NCI-H524 (cell line): ENCODE data around the gene TCERG1.

Source experiments
- DNase-seq, 2 experiments: peaks; one replicate each; lab custom pipeline; 2025; lab: John Stamatoyannopoulos, UW

Gene TCERG1

DNA sequence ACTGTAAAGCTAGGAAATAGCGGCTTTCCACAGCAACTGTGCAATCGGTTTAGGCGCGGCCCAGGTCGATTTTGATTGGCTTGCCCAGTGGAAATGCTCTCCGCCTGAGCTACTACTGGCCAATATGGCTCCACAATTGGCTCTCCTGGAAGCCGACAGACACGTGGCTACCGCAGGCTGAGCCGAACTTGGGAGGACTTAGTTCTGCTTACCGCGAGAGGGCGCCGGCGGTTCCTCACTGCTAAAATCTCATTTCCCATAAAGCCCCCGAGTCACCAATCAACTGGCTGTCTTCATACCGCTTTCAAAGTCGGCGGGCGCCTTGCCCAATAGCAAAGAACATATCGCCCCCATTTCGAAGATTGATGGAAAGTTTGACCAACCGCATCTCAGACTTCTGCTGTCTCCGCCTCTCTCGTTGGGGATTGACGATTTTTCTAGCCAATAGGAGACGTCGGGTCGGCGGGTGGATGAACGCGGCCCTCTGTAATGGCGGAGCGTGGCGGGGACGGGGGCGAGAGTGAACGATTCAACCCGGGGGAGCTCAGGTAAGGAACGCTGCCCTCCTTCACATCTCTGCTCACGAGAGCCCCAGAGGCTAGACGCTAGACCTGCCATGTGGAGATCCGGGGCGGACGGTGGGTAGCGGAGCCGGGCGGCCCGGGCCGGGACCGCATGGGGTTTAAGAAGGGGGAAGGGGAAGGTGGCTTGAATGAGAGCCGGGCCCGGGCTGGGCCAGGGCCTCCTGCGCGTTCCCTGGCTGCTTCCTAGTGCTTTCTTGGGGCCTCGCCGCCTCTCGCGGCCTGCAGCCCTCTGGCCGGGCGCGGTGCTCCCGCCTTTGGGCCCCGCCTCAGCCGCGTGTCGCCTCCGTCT, at the start of gene TCERG1:
TCERG1 (plus strand) TSS at position 473 of the 873 bp plus-strand sequence; CDS start at position 490, 17 bp downstream.
- peak; percentile 99 for DNase-seq

DNA sequence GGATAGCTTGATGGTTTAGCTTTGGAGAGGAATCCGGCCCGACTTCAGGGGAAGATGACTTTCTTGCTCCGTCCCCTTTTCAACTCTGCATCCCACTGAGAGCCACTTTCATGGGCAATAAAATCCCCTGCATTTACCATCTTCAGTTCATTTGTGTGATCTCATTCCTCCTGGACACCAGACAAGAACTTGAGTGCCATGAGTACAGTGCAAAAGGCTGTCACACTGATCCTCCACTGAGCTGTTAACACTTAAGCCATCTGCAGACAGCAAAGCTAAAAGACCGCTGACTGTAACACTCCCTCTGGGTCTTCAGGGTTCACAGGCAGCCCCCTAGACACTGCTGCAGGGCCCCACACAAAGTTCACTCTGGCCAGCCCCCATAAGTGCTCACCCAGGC, 48.3 kb upstream of the TCERG1 start:
- DNase-seq: peak in 1 of 2 experiments; percentile 11

DNA sequence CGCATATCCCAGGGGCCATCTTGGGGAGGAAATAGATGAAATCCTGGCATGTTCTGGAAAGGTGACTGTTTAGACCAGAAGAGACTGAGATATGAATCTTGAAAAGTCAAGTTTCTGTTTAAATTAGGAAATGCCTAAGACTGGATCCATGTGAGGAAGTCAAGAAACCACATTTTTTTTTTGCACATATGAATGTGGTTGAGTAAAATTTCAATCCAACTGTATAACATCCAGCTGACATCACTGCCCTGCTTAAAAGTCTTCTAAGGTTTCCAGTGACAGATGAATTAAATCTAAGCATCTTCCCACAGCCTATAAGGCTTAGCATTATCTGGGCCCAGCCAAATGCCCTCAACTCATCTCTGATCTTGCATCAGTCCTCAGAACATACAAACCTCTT, 47.7 kb upstream of the TCERG1 start:
- DNase-seq: peak in 1 of 2 experiments; percentile 11

DNA sequence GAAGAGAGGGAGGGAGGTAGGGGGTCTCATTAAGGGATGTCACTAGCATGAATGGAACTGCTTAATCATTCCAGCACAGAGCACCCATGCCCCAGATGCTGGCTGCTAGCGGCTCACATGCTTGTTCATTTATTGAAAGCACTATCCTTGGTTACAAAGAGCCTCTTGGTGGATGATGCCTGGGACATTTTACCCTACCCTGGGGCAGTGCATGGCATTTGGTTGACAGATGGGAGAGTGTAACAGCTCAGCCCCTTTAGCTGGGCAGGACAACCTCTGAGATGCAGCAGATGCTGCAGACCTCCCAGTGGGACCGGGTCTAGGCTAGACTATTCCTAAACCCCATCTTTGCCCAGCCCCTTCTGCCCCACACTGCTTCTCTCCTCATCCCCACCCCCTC, 46.9 kb upstream of the TCERG1 start:
- DNase-seq: peak; percentile 74 to 87

- DNase-seq: no peak
Measured at GRCh38 chr5:146401021-146401420, 46.1 kb upstream of the TCERG1 start.

- no peak for DNase-seq
Measured at GRCh38 chr5:146402949-146403348, 44.2 kb upstream of the TCERG1 start.

DNA sequence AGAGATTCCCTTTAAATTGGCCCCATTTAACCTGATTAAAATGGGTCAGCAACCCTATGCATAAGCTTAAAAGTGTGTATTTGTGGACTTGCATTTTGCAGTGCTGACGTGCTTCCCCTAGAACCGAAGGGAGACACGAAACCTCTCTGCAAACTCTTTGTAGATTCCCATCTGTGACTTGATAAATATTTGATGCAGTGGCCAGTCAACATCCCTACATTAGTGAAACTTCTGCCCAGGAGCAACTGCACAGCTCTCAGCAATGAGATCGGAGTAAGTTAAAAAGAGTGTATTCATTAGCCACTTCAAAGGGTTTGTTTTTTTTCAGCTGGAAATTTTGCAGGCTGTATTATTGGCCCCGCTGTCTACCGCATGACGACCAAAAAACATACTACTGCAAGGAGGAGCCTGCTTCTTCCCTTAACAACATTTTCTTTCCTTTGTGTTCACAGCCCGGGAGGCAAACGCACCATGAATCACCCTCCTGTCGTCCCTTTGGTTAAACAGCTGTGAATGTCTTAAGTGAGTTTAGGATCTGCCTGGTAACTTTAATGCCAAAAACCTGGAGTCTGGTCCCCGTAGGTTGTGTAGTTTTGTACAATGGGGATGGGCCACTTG, 38.0 kb upstream of the TCERG1 start:
- DNase-seq: no peak

DNA sequence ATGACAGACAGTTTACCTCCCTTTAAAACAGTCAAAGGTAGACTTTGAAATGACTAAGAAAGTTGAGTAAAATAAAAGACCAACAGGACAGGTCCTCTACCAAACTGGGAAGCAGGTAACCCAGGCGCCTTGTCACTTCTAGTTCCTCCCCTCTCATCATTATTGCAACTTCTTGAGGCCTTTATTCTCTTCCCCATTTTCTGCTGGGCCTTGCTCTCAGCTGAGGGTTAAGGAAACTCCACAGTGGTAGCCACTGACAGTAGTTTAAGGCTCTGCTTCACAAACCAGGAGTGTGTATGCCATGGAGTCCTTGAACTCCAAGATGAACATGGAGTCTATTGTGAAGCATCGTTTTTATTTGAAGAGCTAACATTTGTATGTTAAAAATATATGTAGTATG, 36.9 kb upstream of the TCERG1 start:
- no peak for DNase-seq

DNA sequence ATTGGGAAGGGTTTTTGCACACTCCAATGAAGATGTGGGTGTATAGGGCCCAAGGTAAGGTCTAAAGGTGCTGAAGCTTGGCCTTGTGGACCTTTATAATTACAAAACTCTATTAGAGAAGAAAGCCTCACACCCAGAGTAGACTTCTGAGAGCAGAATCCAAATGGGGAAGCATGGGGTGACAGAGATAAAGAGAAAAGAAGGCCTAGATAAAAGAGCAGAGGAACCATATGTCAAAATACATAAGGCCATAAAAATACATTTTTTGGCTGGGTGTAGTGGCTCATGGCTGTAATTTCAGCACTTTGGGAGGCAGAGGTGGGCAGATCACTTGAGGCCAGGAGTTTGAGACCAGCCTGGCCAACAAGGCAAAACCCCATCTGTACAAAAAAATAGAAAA, 27.4 kb upstream of the TCERG1 start:
- no peak for DNase-seq

DNA sequence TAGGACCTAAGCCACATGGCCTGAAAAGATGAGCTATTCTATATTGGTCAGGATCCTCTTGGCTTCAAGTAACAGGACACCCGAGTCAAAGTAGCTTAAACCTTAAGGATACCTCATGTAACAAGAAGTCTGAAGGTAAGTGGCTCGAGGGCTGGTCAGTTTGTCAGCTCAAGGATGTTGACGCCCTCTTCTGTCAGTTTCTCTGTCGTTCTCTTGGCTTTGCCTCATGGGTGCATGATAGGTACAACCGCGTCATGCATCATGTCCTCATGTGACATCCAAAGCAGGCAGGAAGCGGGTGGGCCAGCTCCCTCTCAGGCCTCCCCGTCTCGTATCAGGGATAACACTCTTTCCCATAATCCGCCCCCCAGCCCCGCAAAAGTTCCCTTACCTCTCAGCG, 22.1 kb upstream of the TCERG1 start:
- peak in 1 of 2 experiments; percentile 19 for DNase-seq

GRCh38 chr5:146426305-146426704, 20.8 kb upstream of the TCERG1 start:
- no peak for DNase-seq

DNA sequence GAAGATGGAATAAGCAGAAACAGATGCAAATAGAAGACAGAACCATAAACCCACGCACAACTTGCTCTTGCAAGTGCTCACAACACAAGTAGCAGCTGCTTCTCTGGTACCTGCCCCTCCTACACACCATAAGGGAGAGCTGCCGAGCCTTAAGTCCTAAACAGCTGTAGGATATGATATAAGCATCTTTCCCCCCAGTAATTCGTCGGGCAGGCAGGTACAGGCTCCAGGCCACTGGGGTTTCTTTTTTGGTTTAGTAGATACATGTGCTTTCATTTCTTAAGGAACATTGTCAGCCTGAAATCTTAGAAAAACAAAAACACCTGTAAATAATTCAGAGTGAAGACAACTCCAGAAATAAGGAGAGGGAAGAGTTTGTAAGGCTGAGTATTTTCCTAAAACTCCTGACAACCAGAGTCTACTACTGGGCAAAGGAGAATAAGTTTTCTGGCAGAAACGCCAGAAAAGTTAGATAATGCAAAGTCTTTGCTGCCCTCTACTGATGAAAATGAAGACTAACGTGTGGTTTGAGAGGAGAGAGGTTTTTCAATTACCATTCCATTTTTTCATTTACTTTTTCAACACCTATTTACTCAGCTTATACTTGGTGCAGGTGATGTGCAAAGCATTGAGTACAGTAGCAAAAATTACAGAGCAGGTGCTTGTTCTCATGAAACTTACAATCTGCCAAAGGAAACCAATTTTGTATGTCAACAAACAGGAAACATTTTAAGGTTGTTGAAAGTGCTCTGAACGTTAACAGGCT, 20.1 kb upstream of the TCERG1 start:
- peak in 1 of 2 experiments; percentile 59 for DNase-seq

DNA sequence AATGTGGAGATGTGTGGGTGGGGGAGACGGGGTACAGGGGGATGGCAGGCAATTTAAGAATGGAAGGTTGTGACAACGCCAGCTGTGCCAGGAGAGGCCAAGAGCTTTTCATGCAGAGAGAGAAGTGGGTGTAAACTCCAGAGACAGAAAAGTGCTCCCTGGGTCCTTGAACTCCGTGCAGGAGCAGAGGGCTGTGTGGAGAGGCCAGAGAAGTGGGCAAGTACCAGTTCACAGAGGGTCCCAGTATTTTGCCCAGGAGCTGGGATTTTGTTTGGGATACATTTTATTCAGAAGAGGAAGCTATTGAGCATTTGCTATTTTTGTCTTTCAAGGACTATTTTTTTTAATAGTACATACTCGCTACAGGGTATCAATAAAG, 19.5 kb upstream of the TCERG1 start:
- DNase-seq: no peak

- no peak for DNase-seq
Measured at GRCh38 chr5:146428658-146429057, 18.5 kb upstream of the TCERG1 start.

- DNase-seq: no peak
Measured at GRCh38 chr5:146440353-146440752, 6.8 kb upstream of the TCERG1 start.

DNA sequence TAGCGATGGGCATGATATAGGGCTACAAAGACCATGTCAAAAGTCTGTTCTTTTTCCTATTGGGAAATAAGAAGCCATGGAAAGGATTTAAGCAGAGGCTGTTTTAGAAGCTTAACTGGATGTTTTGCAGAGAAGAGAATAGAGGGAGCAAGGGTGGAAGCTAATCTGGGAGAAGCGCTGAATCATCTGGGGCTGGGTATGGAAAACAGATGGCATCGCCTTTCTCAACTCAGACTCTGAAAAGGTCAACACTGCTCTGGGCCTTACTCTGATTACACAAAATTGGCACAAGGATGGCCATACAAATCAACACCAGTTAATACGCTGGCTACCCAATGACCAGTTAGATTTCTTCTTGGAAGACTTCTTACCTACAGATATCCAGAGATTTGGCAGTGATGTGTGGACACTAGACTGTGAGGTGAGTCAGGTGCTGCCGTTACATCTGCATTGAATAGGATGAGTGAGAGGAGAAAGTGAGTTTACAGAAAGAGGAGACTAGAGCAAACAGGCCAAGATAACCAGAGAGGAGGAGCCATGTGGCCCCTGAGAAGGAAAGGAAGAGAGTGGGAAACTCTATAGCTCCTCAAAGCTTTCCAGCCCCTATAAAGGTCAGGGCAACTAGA, 6.2 kb upstream of the TCERG1 start:
- peak in 1 of 2 experiments; percentile 48 for DNase-seq

DNA sequence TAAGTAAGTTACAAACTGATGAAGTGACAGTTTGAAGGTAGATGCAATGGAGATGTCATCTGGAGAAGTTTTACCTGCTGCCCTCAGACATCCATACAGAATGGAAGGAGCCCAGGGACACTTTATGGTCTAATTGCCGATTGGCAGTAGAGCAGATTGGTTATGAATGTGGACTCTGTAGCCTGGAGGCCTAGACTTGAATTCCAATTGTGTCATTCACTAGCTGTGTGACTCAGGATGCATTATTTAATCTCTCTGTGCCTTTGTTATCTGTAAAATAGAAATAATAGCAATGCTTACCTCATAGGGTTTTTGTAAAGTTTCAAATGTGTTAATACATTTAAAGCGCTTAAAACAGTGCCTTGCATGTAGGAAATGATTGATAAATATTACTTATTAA, 5.2 kb upstream of the TCERG1 start:
- DNase-seq: no peak

GRCh38 chr5:146447734-146448380, 724 bp downstream of the TCERG1 start:
- DNase-seq: peak in 1 of 2 experiments; percentile 9

GRCh38 chr5:146448783-146449519, 1.8 kb downstream of the TCERG1 start:
- DNase-seq: no peak

DNA sequence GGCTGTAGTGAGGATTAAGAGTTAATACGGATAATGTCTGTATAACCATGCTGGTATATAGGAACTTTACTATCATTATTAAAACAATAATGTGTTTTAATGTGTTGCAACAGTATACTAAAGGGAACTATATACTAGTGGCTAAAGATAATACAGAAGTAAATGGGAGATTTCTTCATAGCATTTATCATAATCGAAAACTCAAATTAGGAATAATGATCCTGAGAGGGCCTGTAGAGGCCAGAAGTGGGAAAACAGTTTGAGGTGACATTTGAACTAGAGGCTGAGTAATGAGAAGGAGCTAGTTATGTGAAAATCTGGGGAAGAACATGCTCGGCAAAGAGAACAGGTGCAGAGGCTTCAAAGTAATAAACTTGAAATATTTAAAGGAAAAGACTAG, 2.9 kb downstream of the TCERG1 start:
- no peak for DNase-seq

DNA sequence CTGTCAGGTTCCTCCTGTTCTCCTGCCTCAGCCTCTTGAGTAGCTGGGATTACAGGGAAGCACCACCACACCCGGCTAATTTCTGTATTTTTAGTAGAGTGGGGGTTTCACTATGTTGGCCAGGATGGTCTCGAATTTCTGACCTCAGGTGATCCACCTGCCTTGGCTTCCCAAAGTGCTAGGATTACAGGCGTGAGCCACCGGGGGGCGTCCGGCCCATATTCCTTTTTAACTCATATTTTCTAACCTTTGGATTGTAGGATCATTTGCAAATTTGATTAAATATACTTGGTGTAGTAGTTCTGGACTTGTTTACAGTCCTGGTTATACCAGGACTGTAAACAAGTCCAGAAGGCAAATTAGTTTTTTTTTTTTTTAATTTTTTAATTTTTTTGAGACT, 4.3 kb downstream of the TCERG1 start:
- no peak for DNase-seq
